OCI-LY3 (cell line): ENCODE results near the gene SHROOM1.

ENCODE experiments used
- H2AFZ ChIP-seq: fragments of 200-600, 300-600 bp; shearing (Covaris generic); 2 replicates; pipeline ENCODE4 v1.6.0; 2014; ENCODE audit warnings: antibody characterized with exemption, low read depth, low read length
- H3K27ac ChIP-seq: fragments of 200-600, 300-600 bp; sonication (generic); 2 replicates; pipeline ENCODE4 v1.5.1; 2014; ENCODE audit warnings: mild to moderate bottlenecking, low read length, moderate library complexity, mixed read lengths
- H3K27me3 ChIP-seq: fragments of 200-600, 300-600 bp; sonication (generic); 2 replicates; pipeline ENCODE4 v1.6.1; 2014; ENCODE audit warnings: low read depth, low read length, mixed read lengths
- H3K36me3 ChIP-seq: fragments of 200-600, 300-600 bp; sonication (generic); replicated peaks from 2 replicates; pipeline ENCODE3; 2014; ENCODE audit warnings: low read depth, low read length, mixed read lengths
- H3K4me1 ChIP-seq: fragments of 300-600, 200-600 bp; sonication (generic); 2 replicates; pipeline ENCODE4 v1.6.1; 2014; ENCODE audit warnings: low read length, mixed read lengths
- H3K4me2 ChIP-seq: fragments of 200-600, 300-600 bp; sonication (generic); 2 replicates; pipeline ENCODE4 v1.6.1; 2014; ENCODE audit warnings: low read length, mixed read lengths
- H3K4me3 ChIP-seq: fragments of 300-600, 200-600 bp; sonication (generic); 2 replicates; pipeline ENCODE4 v1.5.1; 2014; ENCODE audit warnings: antibody characterized with exemption, mild to moderate bottlenecking, low read length, moderate library complexity
- H3K79me2 ChIP-seq: fragments of 300-600, 200-600 bp; shearing (Covaris generic); 2 replicates; pipeline ENCODE4 v1.6.1; 2014; ENCODE audit warnings: mild to moderate bottlenecking, low read length, mixed read lengths
- H3K9ac ChIP-seq: fragments of 300-600, 200-600 bp; shearing (Covaris generic); 2 replicates; pipeline ENCODE4 v1.6.0; 2014; ENCODE audit warnings: mild to moderate bottlenecking, low read length, moderate library complexity
- H3K9me3 ChIP-seq: fragments of 200-600, 300-600 bp; shearing (Covaris generic); 2 replicates; pipeline ENCODE4 v1.6.1; 2014; ENCODE audit warnings: low read length, mixed read lengths; ENCODE audit not compliant: insufficient read depth
- H4K20me1 ChIP-seq: fragments of 200-600, 300-600 bp; sonication (generic); 2 replicates; pipeline ENCODE4 v1.6.1; 2016; ENCODE audit warnings: low read length, mixed read lengths; ENCODE audit not compliant: insufficient read depth
- CTCF ChIP-seq: fragments of 200-600, 300-600 bp; sonication (generic); IDR thresholded peaks from 2 replicates; pipeline ENCODE4 v1.5.1; 2014; ENCODE audit warnings: antibody characterized with exemption, low read length, low read depth
- EZH2phosphoT487 ChIP-seq: fragments of 200-600 bp; shearing (Covaris generic); IDR thresholded peaks from 2 replicates; pipeline ENCODE4 v1.6.1; 2018; ENCODE audit warnings: antibody characterized with exemption, mixed run types, low read depth

The SHROOM1 gene

GRCh38 chr5:132816554-132816953, 13.9 kb downstream of the SHROOM1 start:
- no peaks in the 10 kb centered on the region for H3K79me2 ChIP-seq

GRCh38 chr5:132816083-132816482, 14.4 kb downstream of the SHROOM1 start:
- Histone ChIP-seq H3K27me3 (0 out of 2 replicates have a peak, but pooled peaks cover 4% of the 10 kb centered on the region), H3K36me3 (no peaks in the 10 kb centered on the region), H3K79me2 (no peaks in the 10 kb centered on the region), H3K27ac (no peak overlapping the region), H2AFZ (no peak overlapping the region), H3K9ac (no peak overlapping the region), H4K20me1 (no peaks in the 10 kb centered on the region), H3K4me2 (no peak overlapping the region), H3K9me3 (no peaks in the 10 kb centered on the region), H3K4me1 (0 out of 2 replicates have a peak, but pooled peaks cover 6% of the 10 kb centered on the region), H3K4me3 (no peak overlapping the region)
- TF ChIP-seq CTCF: no peak

More at GRCh38 chr5:132816554-132816953, 13.9 kb downstream of the SHROOM1 start:
- Histone ChIP-seq H3K4me2 (no peak overlapping the region), H3K27ac (no peak overlapping the region), H2AFZ (no peak overlapping the region), H4K20me1 (no peaks in the 10 kb centered on the region), H3K9me3 (no peaks in the 10 kb centered on the region), H3K27me3 (0 out of 2 replicates have a peak, but pooled peaks cover 4% of the 10 kb centered on the region), H3K4me1 (0 out of 2 replicates have a peak, but pooled peaks cover 6% of the 10 kb centered on the region), H3K36me3 (no peaks in the 10 kb centered on the region), H3K9ac (no peak overlapping the region), H3K4me3 (no peak overlapping the region)
- TF ChIP-seq EZH2phosphoT487 (no peak), CTCF (no peak)

- Histone ChIP-seq H3K27me3 (0 out of 2 replicates have a peak, but pooled peaks cover 4% of the 10 kb centered on the region), H3K27ac (no peak overlapping the region), H3K79me2 (no peaks in the 10 kb centered on the region), H3K4me2 (no peak overlapping the region), H3K9me3 (no peaks in the 10 kb centered on the region), H3K9ac (no peak overlapping the region), H3K4me3 (no peak overlapping the region), H4K20me1 (no peaks in the 10 kb centered on the region), H3K4me1 (0 out of 2 replicates have a peak, but pooled peaks cover 6% of the 10 kb centered on the region), H3K36me3 (no peaks in the 10 kb centered on the region), H2AFZ (no peak overlapping the region)
- TF ChIP-seq CTCF: no peak
- no peak for TF ChIP-seq EZH2phosphoT487
These were observed 15.0 kb downstream of the SHROOM1 start for GRCh38 chr5:132815454-132815853.

GRCh38 chr5:132814503-132815294, 15.7 kb downstream of the SHROOM1 start:
- Histone ChIP-seq H3K27me3 (0 out of 2 replicates have a peak, but pooled peaks cover 4% of the 10 kb centered on the region), H3K9ac (no peak overlapping the region), H3K79me2 (no peaks in the 10 kb centered on the region), H4K20me1 (no peaks in the 10 kb centered on the region), H2AFZ (no peak overlapping the region), H3K9me3 (no peaks in the 10 kb centered on the region), H3K4me3 (no peak overlapping the region), H3K36me3 (no peaks in the 10 kb centered on the region), H3K4me2 (no peak overlapping the region), H3K4me1 (0 out of 2 replicates have a peak, but pooled peaks cover 3% of the 10 kb centered on the region), H3K27ac (no peak overlapping the region)
- TF ChIP-seq EZH2phosphoT487 (no peak), CTCF (no peak)
